Naive thymus-derived CD4-positive, alpha-beta T cell (primary cell): ENCODE results near the gene CORO1C. TPM values are rescaled to one million over a fixed set of nuclear protein-coding genes. Genes with fewer than 3 reads are reported as not detected.

Source experiments
- ATAC-seq: fragments of 150-1000 bp; cut with Tn5 transposase; 2 replicates; pipeline ENCODE4 v1.10.0; 2021; ENCODE audit warnings: mild to moderate bottlenecking, moderate library complexity
- CTCF ChIA-PET: fragments of 350-600 bp; sonication (Branson Sonifier 250); formaldehyde crosslinking; loops from one replicate; lab custom pipeline; 2021; ENCODE audit warnings: antibody characterized with exemption; lab: Charles Lee
- POLR2A ChIA-PET: fragments of 350-600 bp; sonication (Branson Sonifier 250); formaldehyde crosslinking; loops from one replicate; lab custom pipeline; 2021; ENCODE audit warnings: antibody characterized with exemption, inconsistent platforms; lab: Charles Lee
- DNase-seq, 9 donors: peaks; one replicate each; pipeline versions ENCODE4 v3.0.0 to v3.0.0-alpha.2; 2020 to 2022; ENCODE audit warnings: mixed read lengths in 1 of 9
- H3K27ac ChIP-seq: one replicate; pipeline ENCODE4 v1.7.0; 2013; ENCODE audit warnings: mild to moderate bottlenecking, low read depth, low read length, moderate library complexity
- H3K27me3 ChIP-seq, 2 donors: one replicate each; pipeline ENCODE4 v1.7.0; 2013; ENCODE audit warnings: low read length in 2 of 2, mild to moderate bottlenecking in 2 of 2, moderate library complexity in 2 of 2; ENCODE audit not compliant: control insufficient read depth in 2 of 2, insufficient read depth in 2 of 2
- H3K36me3 ChIP-seq, 3 experiments: 1 replicate in 2 of 3; 2 replicates in 1 of 3; pipeline ENCODE4 v1.7.0; 2013; ENCODE audit warnings: low read length in 3 of 3, mild to moderate bottlenecking in 3 of 3, moderate library complexity in 1 of 3; ENCODE audit not compliant: insufficient read depth in 3 of 3, control insufficient read depth in 2 of 3
- H3K4me1 ChIP-seq, 2 donors: one replicate each; pipeline ENCODE4 v1.7.0; 2013; ENCODE audit warnings: low read length in 2 of 2, mild to moderate bottlenecking in 2 of 2, moderate library complexity in 1 of 2; ENCODE audit not compliant: control insufficient read depth in 2 of 2, insufficient read depth in 2 of 2
- H3K4me3 ChIP-seq: 2 replicates; pipeline ENCODE4 v1.7.0; 2013; ENCODE audit warnings: mild to moderate bottlenecking, low read length
- H3K9me3 ChIP-seq, 3 experiments: 1 replicate in 2 of 3; 2 replicates in 1 of 3; pipeline ENCODE4 v1.7.0; 2013; ENCODE audit warnings: low read length in 3 of 3; ENCODE audit not compliant: control insufficient read depth in 2 of 3
- H3K27ac Mint-ChIP-seq, 9 donors: one replicate each; pipeline ENCODE4 v1.8.0; 2020 to 2022; ENCODE audit warnings: mixed read lengths in 9 of 9, mild to moderate bottlenecking in 8 of 9, moderate library complexity in 5 of 9, inconsistent platforms in 2 of 9
- H3K27me3 Mint-ChIP-seq, 5 donors: one replicate each; pipeline ENCODE4 v1.8.0; 2021 to 2022; ENCODE audit warnings: mixed read lengths in 5 of 5, mild to moderate bottlenecking in 1 of 5
- H3K36me3 Mint-ChIP-seq, 5 donors: one replicate each; pipeline ENCODE4 v1.8.0; 2020 to 2022; ENCODE audit warnings: mixed read lengths in 5 of 5, mild to moderate bottlenecking in 3 of 5, inconsistent platforms in 1 of 5
- H3K4me1 Mint-ChIP-seq, 7 donors: one replicate each; pipeline ENCODE4 v1.8.0; 2020 to 2022; ENCODE audit warnings: mixed read lengths in 7 of 7, mild to moderate bottlenecking in 3 of 7, inconsistent platforms in 1 of 7
- H3K4me3 Mint-ChIP-seq, 10 donors: one replicate each; pipeline ENCODE4 v1.8.0; 2020 to 2022; ENCODE audit warnings: mild to moderate bottlenecking in 10 of 10, mixed read lengths in 10 of 10, moderate library complexity in 6 of 10, inconsistent platforms in 2 of 10
- H3K9me3 Mint-ChIP-seq, 11 donors: one replicate each; pipeline ENCODE4 v1.8.0; 2020 to 2022; ENCODE audit warnings: mixed read lengths in 11 of 11, mild to moderate bottlenecking in 4 of 11, inconsistent platforms in 1 of 11, moderate library complexity in 1 of 11
- intact Hi-C, 2 donors: fragments of 100-400 bp; cut with micrococcal nuclease; formaldehyde crosslinking; loops; one replicate each; pipeline ENCODE4 v1.15.1; 2023
- polyA plus RNA-seq, 2 donors: library from polyadenylated mRNA; unstranded; fragments of 300-500 nt; fragmentation: Illumina TruSeq; gene quantifications; one replicate each; pipeline ENCODE4 v1.2.3, GENCODE V29; 2021
- total RNA-seq, 6 experiments: library from RNA in 5 of 6; stranded (reverse) in 5 of 6; gene quantifications; 1 replicate in 5 of 6; 2 replicates in 1 of 6; pipeline ENCODE4 v1.2.3 and lab custom pipeline; 2021 to 2026

CORO1C gene
- total and polyA plus RNA-seq, 7 experiments from 2014 or later = 2.5 to 71.8 (median 8.9) TPM

DNA sequence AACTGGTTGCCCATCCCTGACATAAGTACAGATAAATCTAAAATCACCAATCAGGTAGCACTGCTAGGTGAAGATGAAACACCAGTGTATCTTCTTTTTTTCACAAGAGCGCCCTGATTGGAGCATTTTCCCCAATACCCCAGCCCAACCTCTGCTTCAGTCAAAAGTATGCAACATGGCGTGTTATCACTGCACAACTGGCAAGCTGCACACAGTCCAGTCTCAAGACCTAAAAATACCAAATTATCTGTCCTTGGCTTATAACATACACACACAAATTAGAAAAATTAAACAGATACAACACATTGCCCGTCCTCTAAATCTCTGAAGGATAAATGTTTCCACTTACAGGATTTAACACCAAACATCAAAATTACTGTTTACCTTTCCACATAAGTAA, 77.4 kb downstream of the CORO1C start:
- H3K27me3 ChIP-seq = no peaks in the 10 kb centered on the region
- Mint-ChIP-seq H3K4me1 (peaks cover 0 to 8% (median 0%) of the 10 kb centered on the region in 7 donors), H3K27me3 (no peaks in the 10 kb centered on the region), H3K36me3 (peaks cover 0 to 21% (median 6%) of the 10 kb centered on the region in 5 donors), H3K9me3 (no peaks in the 10 kb centered on the region), H3K4me3 (no peak overlapping the region), H3K27ac (peak overlapping the region in 1 of 9 donors; percentile 25)
- ATAC-seq (no peak), DNase-seq (no peak)
- CTCF ChIA-PET = interaction anchor here (0.7 to 1.2 kb wide), 2 partner anchors 10 to 36 kb away, joined by 3 to 5 read pairs; no protein-coding TSS in a partner anchor
- no peaks in the 10 kb centered on the region for H3K36me3 ChIP-seq
- intact Hi-C loops = no loop called here
- POLR2A ChIA-PET = interaction anchor here (0.5 to 3.3 kb wide), 3 partner anchors 21 to 131 kb away, joined by 3 to 19 read pairs (median 3); partner anchors contain the start of gene SELPLG
- H3K27ac ChIP-seq = no peak overlapping the region
- H3K4me1 ChIP-seq = no peaks in the 10 kb centered on the region
- H3K4me3 ChIP-seq = no peak overlapping the region
- H3K9me3 ChIP-seq = no peaks in the 10 kb centered on the region

DNA sequence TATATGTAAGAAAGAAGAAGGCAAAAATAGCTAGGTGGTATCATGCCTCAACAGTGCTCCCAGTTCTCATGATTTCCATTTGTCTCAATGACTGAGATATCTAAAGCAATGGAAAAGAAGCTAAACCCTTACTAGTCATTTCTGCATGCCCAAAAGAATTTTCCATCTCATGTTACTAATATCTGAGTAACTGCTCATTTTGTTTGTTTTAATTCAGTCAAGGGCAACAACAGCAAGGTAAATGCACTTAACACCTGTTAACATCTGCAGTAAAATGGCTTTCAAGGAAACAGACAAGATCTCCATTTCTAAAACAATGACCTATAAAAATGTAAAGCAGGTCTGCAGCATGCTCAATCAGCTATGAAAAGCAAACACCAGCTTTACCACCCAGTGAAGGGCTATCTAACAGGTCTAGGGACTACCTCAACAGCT, 78.2 kb downstream of the CORO1C start:
- H3K36me3 Mint-ChIP-seq = peaks cover 0 to 21% (median 4%) of the 10 kb centered on the region in 5 donors
- intact Hi-C loops = no loop called here
- Histone ChIP-seq H3K27me3 (no peaks in the 10 kb centered on the region), H3K4me3 (no peak overlapping the region), H3K27ac (no peak overlapping the region), H3K4me1 (no peaks in the 10 kb centered on the region), H3K36me3 (no peaks in the 10 kb centered on the region), H3K9me3 (no peaks in the 10 kb centered on the region)
- ChIA-PET CTCF (interaction anchor here (0.6 to 1.2 kb wide), 4 partner anchors 11 to 91 kb away, joined by 3 to 5 read pairs (median 3); partner anchors contain the start of gene ISCU), POLR2A (interaction anchor here (0.5 to 3.3 kb wide), 3 partner anchors 20 to 131 kb away, joined by 3 to 19 read pairs (median 3); partner anchors contain the start of gene SELPLG)
- DNase-seq (no peak), ATAC-seq (no peak)
- H3K9me3 Mint-ChIP-seq = no peaks in the 10 kb centered on the region
- H3K27ac Mint-ChIP-seq = peak overlapping the region in 3 of 9 donors; percentile 9 to 27 (median 15)
- no peak overlapping the region for H3K4me3 Mint-ChIP-seq
- no peaks in the 10 kb centered on the region for H3K27me3 Mint-ChIP-seq
- H3K4me1 Mint-ChIP-seq = peaks cover 0 to 8% (median under 1%) of the 10 kb centered on the region in 7 donors

DNA sequence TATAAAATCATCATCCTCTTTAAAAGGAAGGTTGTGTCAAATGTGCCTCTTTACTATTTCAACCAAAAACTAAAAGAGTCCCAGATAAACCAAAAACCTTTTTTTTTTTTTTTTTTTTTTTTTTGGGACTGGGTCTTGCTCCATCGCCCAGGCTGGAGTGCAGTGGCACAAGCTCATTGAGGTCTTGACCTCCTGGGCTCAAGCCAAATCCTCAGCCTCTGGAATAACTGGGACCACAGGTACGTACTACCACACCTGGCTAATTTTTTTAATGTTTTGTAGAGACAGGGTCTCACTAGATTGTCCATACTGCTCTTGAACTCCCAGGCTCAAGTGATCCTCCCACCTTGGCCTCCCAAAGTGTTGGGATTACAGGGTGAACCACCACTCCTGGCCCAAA, 81.2 kb downstream of the CORO1C start:
- Mint-ChIP-seq H3K27ac (no peak overlapping the region), H3K4me1 (peaks cover 15 to 29% (median 24%) of the 10 kb centered on the region in 7 donors), H3K9me3 (no peaks in the 10 kb centered on the region), H3K36me3 (peaks cover 0 to 17% (median 0%) of the 10 kb centered on the region in 5 donors), H3K27me3 (no peaks in the 10 kb centered on the region), H3K4me3 (no peak overlapping the region)
- intact Hi-C loops = no loop called here
- Histone ChIP-seq H3K4me3 (no peak overlapping the region), H3K4me1 (peaks cover 0 to 19% of the 10 kb centered on the region in 2 donors), H3K27ac (no peak overlapping the region), H3K27me3 (no peaks in the 10 kb centered on the region), H3K36me3 (no peaks in the 10 kb centered on the region), H3K9me3 (no peaks in the 10 kb centered on the region)
- ATAC-seq (no peak), DNase-seq (no peak)
- ChIA-PET CTCF (interaction anchor here (0.9 to 2.2 kb wide), 5 partner anchors 9 to 1154 kb away, joined by 3 to 8 read pairs (median 4); no protein-coding TSS in a partner anchor), POLR2A (interaction anchor here (1.1 kb wide), 1 partner anchor 15 kb away, joined by 6 read pairs; no protein-coding TSS in a partner anchor)

- no peaks in the 10 kb centered on the region for H3K27me3 ChIP-seq
- H3K4me1 ChIP-seq = peaks cover 0 to 23% of the 10 kb centered on the region in 2 donors
- no peak for ATAC-seq
- peaks cover 0 to 17% (median 0%) of the 10 kb centered on the region in 5 donors for H3K36me3 Mint-ChIP-seq
- CTCF ChIA-PET = interaction anchor here (0.8 to 1.5 kb wide), 5 partner anchors 9 to 1155 kb away, joined by 3 to 4 read pairs (median 3); no protein-coding TSS in a partner anchor
- no peak for DNase-seq
- no peaks in the 10 kb centered on the region for H3K9me3 Mint-ChIP-seq
- intact Hi-C loops = no loop called here
- no peaks in the 10 kb centered on the region for H3K36me3 ChIP-seq
- no peak overlapping the region for H3K4me3 ChIP-seq
- H3K27ac Mint-ChIP-seq = peak overlapping the region in 1 of 9 donors; percentile 1
- H3K27me3 Mint-ChIP-seq = no peaks in the 10 kb centered on the region
- H3K9me3 ChIP-seq = no peaks in the 10 kb centered on the region
- POLR2A ChIA-PET = interaction anchor here (1.1 kb wide), 1 partner anchor 14 kb away, joined by 6 read pairs; no protein-coding TSS in a partner anchor
- peaks cover 19 to 33% (median 28%) of the 10 kb centered on the region in 7 donors for H3K4me1 Mint-ChIP-seq
- no peak overlapping the region for H3K27ac ChIP-seq
- no peak overlapping the region for H3K4me3 Mint-ChIP-seq
These were observed 81.6 kb downstream of the CORO1C start for GRCh38 chr12:108649669-108650068.

DNA sequence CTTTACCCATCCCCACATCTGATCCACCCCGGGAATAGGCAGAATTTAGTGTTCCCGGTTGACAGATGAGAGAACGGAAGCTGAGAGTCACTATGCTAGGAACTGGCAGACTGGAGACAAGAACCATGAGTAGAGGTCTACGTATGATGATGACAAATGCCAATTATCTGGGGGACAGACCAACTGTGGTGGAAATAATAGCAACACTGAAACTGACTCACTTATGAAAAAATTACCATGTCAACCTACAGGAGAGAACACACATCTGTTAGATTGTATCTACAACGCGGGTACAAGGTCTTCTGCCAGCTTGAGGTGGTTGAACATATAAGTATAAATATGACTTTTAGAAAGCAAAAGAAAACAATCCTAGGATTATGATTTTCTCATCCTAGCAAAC, 82.2 kb downstream of the CORO1C start:
- no peak overlapping the region for H3K4me3 Mint-ChIP-seq
- Histone ChIP-seq H3K4me3 (no peak overlapping the region), H3K9me3 (no peaks in the 10 kb centered on the region), H3K27ac (no peak overlapping the region), H3K36me3 (no peaks in the 10 kb centered on the region), H3K27me3 (no peaks in the 10 kb centered on the region), H3K4me1 (peaks cover 0 to 27% of the 10 kb centered on the region in 2 donors)
- DNase-seq = no peak
- peaks cover 0 to 17% (median 0%) of the 10 kb centered on the region in 5 donors for H3K36me3 Mint-ChIP-seq
- no peak for ATAC-seq
- CTCF ChIA-PET = interaction anchor here (0.8 to 1.5 kb wide), 4 partner anchors 10 to 17 kb away, joined by 3 to 4 read pairs (median 4); no protein-coding TSS in a partner anchor
- no peaks in the 10 kb centered on the region for H3K27me3 Mint-ChIP-seq
- peak overlapping the region in 1 of 9 donors; percentile 1 for H3K27ac Mint-ChIP-seq
- no peaks in the 10 kb centered on the region for H3K9me3 Mint-ChIP-seq
- H3K4me1 Mint-ChIP-seq = peaks cover 19 to 36% (median 32%) of the 10 kb centered on the region in 7 donors
- POLR2A ChIA-PET = interaction anchor here (0.9 to 1.1 kb wide), 2 partner anchors 14 to 15 kb away, joined by 3 to 6 read pairs; no protein-coding TSS in a partner anchor
- intact Hi-C loops = no loop called here

- Mint-ChIP-seq H3K27ac (peak overlapping the region in 2 of 9 donors; percentile 71 to 95), H3K9me3 (no peaks in the 10 kb centered on the region), H3K27me3 (no peaks in the 10 kb centered on the region), H3K4me3 (no peak overlapping the region), H3K4me1 (peaks cover 19 to 36% (median 33%) of the 10 kb centered on the region in 7 donors), H3K36me3 (peaks cover 0 to 17% (median 0%) of the 10 kb centered on the region in 5 donors)
- Histone ChIP-seq H3K27ac (no peak overlapping the region), H3K27me3 (no peaks in the 10 kb centered on the region), H3K4me1 (peaks cover 0 to 27% of the 10 kb centered on the region in 2 donors), H3K36me3 (no peaks in the 10 kb centered on the region), H3K9me3 (no peaks in the 10 kb centered on the region), H3K4me3 (no peak overlapping the region)
- ATAC-seq (no peak), DNase-seq (no peak)
- intact Hi-C loops = no loop called here
- CTCF ChIA-PET = interaction anchor here (0.6 kb wide), 1 partner anchor 13 kb away, joined by 3 read pairs; no protein-coding TSS in a partner anchor
- POLR2A ChIA-PET = interaction anchor here (0.9 to 3.7 kb wide), 2 partner anchors 16 to 86 kb away, joined by 3 to 19 read pairs; partner anchors contain the start of genes ISCU and SART3
These were observed 82.9 kb downstream of the CORO1C start for GRCh38 chr12:108648371-108648770.
